IMR-90 (cell line): ENCODE measurements around the gene VSNL1. TPM values are rescaled to one million over a fixed set of nuclear protein-coding genes. Genes with fewer than 3 reads are reported as not detected.

ENCODE experiments used
- ATAC-seq: fragments of 200-7000 bp; cut with Tn5 transposase; 2 replicates; pipeline ENCODE4 v1.9.1; 2020; ENCODE audit warnings: low read depth, mild to moderate bottlenecking, moderate library complexity
- BruUV-seq: library from RNA; stranded (reverse); fragments of 400-500 nt; replicated peaks from 2 replicates; lab custom pipeline; 2021; lab: Mats Ljungman, UMichigan
- CTCF ChIA-PET: fragments of 300-600 bp; formaldehyde crosslinking; extraction: SDS; loops from one replicate; lab custom pipeline; 2021; ENCODE audit warnings: antibody characterized with exemption; lab: Yijun Ruan, JAX
- POLR2A ChIA-PET: fragments of 300-600 bp; sonication (Branson Sonifier 250); formaldehyde crosslinking; loops from one replicate; lab custom pipeline; 2022; ENCODE audit warnings: antibody characterized with exemption; ENCODE audit not compliant: unreplicated experiment; lab: Charles Lee
- DNase-seq: peaks from one replicate; pipeline ENCODE4 v3.0.0; 2013
- H2AFZ ChIP-seq: replicated peaks from 2 replicates; pipeline ENCODE3; 2013; ENCODE audit warnings: low read length, mild to moderate bottlenecking; ENCODE audit not compliant: poor library complexity
- H2AK5ac ChIP-seq: 2 replicates; pipeline ENCODE4 v1.6.1; 2013; ENCODE audit warnings: low read depth, low read length, inconsistent platforms
- H2AK9ac ChIP-seq: replicated peaks from 2 replicates; pipeline ENCODE3; 2013; ENCODE audit warnings: mild to moderate bottlenecking, low read depth, low read length, moderate library complexity; ENCODE audit not compliant: poor library complexity
- H2BK120ac ChIP-seq: 2 replicates; pipeline ENCODE4 v1.6.1; 2013; ENCODE audit warnings: low read depth, low read length, inconsistent platforms
- H2BK15ac ChIP-seq: 3 replicates; pipeline ENCODE4 v1.6.1; 2013; ENCODE audit warnings: low read depth, low read length, inconsistent platforms
- H2BK20ac ChIP-seq: 2 replicates; pipeline ENCODE4 v1.6.1; 2013; ENCODE audit warnings: low read depth, mild to moderate bottlenecking, inconsistent platforms, low read length, moderate library complexity
- H2BK5ac ChIP-seq: 2 replicates; pipeline ENCODE4 v1.6.1; 2013; ENCODE audit warnings: mild to moderate bottlenecking, low read depth, low read length, inconsistent platforms; ENCODE audit not compliant: poor library complexity, severe bottlenecking
- H3K14ac ChIP-seq: replicated peaks from 2 replicates; pipeline ENCODE4 v1.6.1; 2013; ENCODE audit warnings: low read depth, low read length, inconsistent platforms
- H3K18ac ChIP-seq: 2 replicates; pipeline ENCODE4 v1.6.1; 2013; ENCODE audit warnings: low read depth, low read length, control low read depth
- H3K23ac ChIP-seq: 2 replicates; pipeline ENCODE4 v1.6.1; 2013; ENCODE audit warnings: low read depth, low read length, inconsistent platforms
- H3K27ac ChIP-seq: 2 replicates; pipeline ENCODE4 v1.5.1; 2013; ENCODE audit warnings: mild to moderate bottlenecking, control low read depth, low read length; ENCODE audit not compliant: insufficient read depth
- H3K27me3 ChIP-seq: 2 replicates; pipeline ENCODE4 v1.6.1; 2013; ENCODE audit warnings: low read length; ENCODE audit not compliant: control insufficient read depth, insufficient read depth
- H3K36me3 ChIP-seq: 2 replicates; pipeline ENCODE4 v1.6.1; 2013; ENCODE audit warnings: low read length, mixed read lengths; ENCODE audit not compliant: control insufficient read depth, insufficient read depth
- H3K4ac ChIP-seq: 2 replicates; pipeline ENCODE4 v1.6.1; 2013; ENCODE audit warnings: low read depth, low read length, inconsistent platforms
- H3K4me1 ChIP-seq: 2 replicates; pipeline ENCODE4 v1.6.1; 2013; ENCODE audit warnings: low read length, mixed read lengths; ENCODE audit not compliant: control insufficient read depth, insufficient read depth
- H3K4me2 ChIP-seq: 2 replicates; pipeline ENCODE4 v1.6.1; 2013; ENCODE audit warnings: low read depth, mild to moderate bottlenecking, control low read depth, low read length, moderate library complexity
- H3K4me3 ChIP-seq: 2 replicates; pipeline ENCODE4 v1.5.1; 2013; ENCODE audit warnings: low read depth, mild to moderate bottlenecking, control low read depth, low read length, moderate library complexity; ENCODE audit not compliant: insufficient read depth
- H3K56ac ChIP-seq: 2 replicates; pipeline ENCODE4 v1.6.1; 2013; ENCODE audit warnings: low read length, inconsistent platforms; ENCODE audit not compliant: insufficient read depth; ENCODE audit errors: extremely low read depth
- H3K79me1 ChIP-seq, 2 experiments: 2 replicates each; pipeline ENCODE4 v1.6.1; 2013; ENCODE audit warnings: low read length in 2 of 2, inconsistent platforms in 1 of 2, low read depth in 1 of 2
- H3K9ac ChIP-seq: 2 replicates; pipeline ENCODE4 v1.6.1; 2013; ENCODE audit warnings: low read depth, low read length, control low read depth
- H3K9me1 ChIP-seq: 2 replicates; pipeline ENCODE4 v1.6.1; 2013; ENCODE audit warnings: low read length, inconsistent platforms; ENCODE audit not compliant: insufficient read depth
- H3K9me3 ChIP-seq: 2 replicates; pipeline ENCODE4 v1.6.1; 2013; ENCODE audit warnings: low read length; ENCODE audit not compliant: control insufficient read depth, insufficient read depth
- H4K20me1 ChIP-seq: 2 replicates; pipeline ENCODE4 v1.6.1; 2013; ENCODE audit warnings: low read length, inconsistent platforms; ENCODE audit not compliant: insufficient read depth
- H4K5ac ChIP-seq: 2 replicates; pipeline ENCODE4 v1.6.1; 2013; ENCODE audit warnings: mild to moderate bottlenecking, low read depth, low read length, control low read depth
- H4K8ac ChIP-seq, 2 experiments: 2 replicates each; pipeline ENCODE4 v1.6.1; 2013; ENCODE audit warnings: low read depth in 2 of 2, low read length in 2 of 2, control low read depth in 1 of 2, inconsistent platforms in 1 of 2
- H4K91ac ChIP-seq: 2 replicates; pipeline ENCODE4 v1.6.1; 2013; ENCODE audit warnings: low read depth, low read length, inconsistent platforms; ENCODE audit not compliant: insufficient read depth
- ELK1 ChIP-seq: fragments of 150-350 bp; IDR thresholded peaks from 2 replicates; pipeline ENCODE4 v1.6.1; 2016; ENCODE audit warnings: low read depth, mild to moderate bottlenecking, low read length, moderate library complexity, borderline replicate concordance
- WGBS, 2 experiments: methylation state at CpG; one replicate each; pipeline versions ENCODE4 v1.1.5 to v1.1.7; 2013; ENCODE audit warnings: missing lambda C conversion rate in 2 of 2; ENCODE audit not compliant: insufficient read length in 1 of 2; ENCODE audit errors: extremely low coverage in 2 of 2; 5-methylcytosine and 5-hydroxymethylcytosine counted together
- dilution Hi-C: fragments of 300-500 bp; cut with HindIII; formaldehyde crosslinking; loops from one replicate; pipeline ENCODE4 v1.14.3; 2018; ENCODE audit warnings: low sequenced_read_pairs; ENCODE audit not compliant: unreplicated experiment
- in situ Hi-C: fragments of 300-500 bp; cut with MboI; formaldehyde crosslinking; loops from 3 replicates; pipeline ENCODE4 v1.14.3; 2019; ENCODE audit warnings: low sequenced_read_pairs, inconsistent platforms, mixed read lengths
- intact Hi-C: fragments of 100-400 bp; cut with micrococcal nuclease; formaldehyde crosslinking; loops from 2 replicates; pipeline ENCODE4 v1.10.0; 2022
- polyA plus RNA-seq, 3 experiments: library from polyadenylated mRNA; depleted of rRNA; stranded (reverse); fragments of >200 nt; gene quantifications; 2 replicates each; pipeline ENCODE4 v1.2.3, GENCODE V29; 2012; ENCODE audit warnings: low replicate concordance in 1 of 3
- total RNA-seq: library from RNA; depleted of rRNA; stranded (reverse); fragments of >200 nt; gene quantifications from 2 replicates; pipeline ENCODE4 v1.2.3, GENCODE V29; 2012

VSNL1 gene
- total and polyA plus RNA-seq, 2 of the 4 experiments (the other 2 are of a cell fraction), result 0.32 to 0.36 TPM

- Histone ChIP-seq H2BK15ac (no peak overlapping the region), H3K23ac (no peak overlapping the region), H3K9me1 (no peaks in the 10 kb centered on the region), H3K14ac (no peak overlapping the region), H2AK9ac (no peak overlapping the region), H3K9me3 (no peaks in the 10 kb centered on the region), H3K56ac (no peak overlapping the region), H3K4me2 (no peak overlapping the region), H3K4me3 (no peak overlapping the region), H3K79me1 (no peaks in the 10 kb centered on the region), H4K91ac (no peak overlapping the region), H3K4me1 (no peaks in the 10 kb centered on the region), H3K9ac (no peak overlapping the region), H3K27me3 (no peaks in the 10 kb centered on the region), H3K36me3 (no peaks in the 10 kb centered on the region), H3K4ac (no peak overlapping the region), H3K27ac (no peak overlapping the region), H2AK5ac (no peak overlapping the region), H4K5ac (no peak overlapping the region), H2AFZ (no peak overlapping the region), H4K20me1 (no peaks in the 10 kb centered on the region), H2BK20ac (no peak overlapping the region), H4K8ac (no peak overlapping the region), H2BK120ac (no peak overlapping the region), H2BK5ac (no peak overlapping the region), H3K18ac (no peak overlapping the region)
- no peak for ATAC-seq
- POLR2A ChIA-PET, result no interaction called here
- intact Hi-C loops (no loop called here), in situ Hi-C loops (loop anchor here (25.0 kb wide), 1 partner anchor 895 kb away; no protein-coding TSS in a partner anchor), dilution Hi-C loops (no loop called here)
- no CpG with 5 or more reads among the region's 4 CpGs for WGBS, 2 experiments
- TF ChIP-seq ELK1, result no peak
- no TSS peak for BruUV-seq
- CTCF ChIA-PET, result no interaction called here
- no peak for DNase-seq
Measured at GRCh38 chr2:17657759-17658158, 117.3 kb downstream of the VSNL1 start.
